Measurements from ENCODE around the gene NTSR2.

NTSR2 gene

DNA sequence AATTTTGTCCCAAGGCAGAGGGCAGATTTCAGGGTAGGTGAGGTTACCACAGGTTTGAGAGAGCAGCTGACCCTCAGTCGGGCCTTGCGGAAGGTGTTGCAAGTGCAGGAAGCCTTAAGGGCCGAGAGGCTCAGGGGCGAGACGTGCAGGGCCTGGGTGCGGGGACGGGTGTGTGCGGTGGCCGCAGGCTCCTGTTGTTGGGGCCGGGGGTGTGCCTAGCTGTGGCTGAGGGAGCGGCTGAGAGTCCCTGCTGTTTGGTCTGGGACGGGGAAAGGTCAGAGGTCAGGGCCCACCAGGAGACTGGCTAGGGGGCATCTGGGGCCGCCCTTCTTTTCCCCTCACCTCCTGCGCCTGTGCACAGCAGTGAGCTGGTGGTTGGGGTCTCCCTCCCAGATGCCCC is 52.5 kb downstream of the NTSR2 start:
- Histone ChIP-seq H3K9me3 (ENCODE audit: severe bottlenecking) (no peaks in the 10 kb centered on the region), H3K27ac (no peak overlapping the region), H3K4me3 (ENCODE audit: low read depth, low read length) (no peak overlapping the region), H3K36me3 (no peaks in the 10 kb centered on the region), H3K27me3 (ENCODE audit: insufficient read depth, low read depth, severe bottlenecking) (no peaks in the 10 kb centered on the region)
- no peak for DNase-seq
- TF ChIP-seq, protein P1, sequence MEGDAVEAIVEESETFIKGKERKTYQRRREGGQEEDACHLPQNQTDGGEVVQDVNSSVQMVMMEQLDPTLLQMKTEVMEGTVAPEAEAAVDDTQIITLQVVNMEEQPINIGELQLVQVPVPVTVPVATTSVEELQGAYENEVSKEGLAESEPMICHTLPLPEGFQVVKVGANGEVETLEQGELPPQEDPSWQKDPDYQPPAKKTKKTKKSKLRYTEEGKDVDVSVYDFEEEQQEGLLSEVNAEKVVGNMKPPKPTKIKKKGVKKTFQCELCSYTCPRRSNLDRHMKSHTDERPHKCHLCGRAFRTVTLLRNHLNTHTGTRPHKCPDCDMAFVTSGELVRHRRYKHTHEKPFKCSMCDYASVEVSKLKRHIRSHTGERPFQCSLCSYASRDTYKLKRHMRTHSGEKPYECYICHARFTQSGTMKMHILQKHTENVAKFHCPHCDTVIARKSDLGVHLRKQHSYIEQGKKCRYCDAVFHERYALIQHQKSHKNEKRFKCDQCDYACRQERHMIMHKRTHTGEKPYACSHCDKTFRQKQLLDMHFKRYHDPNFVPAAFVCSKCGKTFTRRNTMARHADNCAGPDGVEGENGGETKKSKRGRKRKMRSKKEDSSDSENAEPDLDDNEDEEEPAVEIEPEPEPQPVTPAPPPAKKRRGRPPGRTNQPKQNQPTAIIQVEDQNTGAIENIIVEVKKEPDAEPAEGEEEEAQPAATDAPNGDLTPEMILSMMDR (IDR thresholded peaks at IDR 0.05; ENCODE audit: low read depth, low read length): no peak

DNA sequence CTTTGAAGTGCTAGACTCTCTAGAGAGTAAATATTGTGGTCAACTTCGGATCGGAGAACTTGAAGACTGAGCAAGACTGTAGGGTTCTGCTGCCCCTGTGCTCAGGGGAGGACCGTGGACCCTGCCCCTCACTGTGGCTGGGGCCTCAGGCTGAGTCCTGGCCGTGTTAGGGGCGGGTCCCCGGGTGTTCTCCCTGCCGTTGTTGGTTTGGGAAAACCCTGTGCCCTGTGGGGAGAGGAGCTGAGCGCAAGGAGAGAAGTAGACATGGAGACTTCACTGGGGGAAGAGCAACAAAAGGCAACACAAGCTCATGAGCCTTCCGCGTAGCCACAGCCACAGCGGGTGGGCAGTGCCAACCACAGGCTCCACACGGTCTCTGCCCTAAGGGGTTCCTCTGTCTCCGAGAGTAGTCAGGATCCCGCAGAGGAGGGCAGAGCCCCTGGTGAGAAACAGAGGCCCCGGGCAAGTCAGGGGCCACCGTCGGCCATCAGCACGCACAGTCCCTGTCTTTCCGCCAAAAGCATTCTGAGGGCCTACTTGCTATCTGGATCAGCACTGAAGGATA is 53.1 kb downstream of the NTSR2 start:
- TF ChIP-seq, protein P1 (IDR thresholded peaks at IDR 0.05; ENCODE audit: low read depth, low read length): no peak
- H3K36me3 ChIP-seq: no peaks in the 10 kb centered on the region
- H3K27me3 ChIP-seq (ENCODE audit: insufficient read depth, low read depth, severe bottlenecking): no peaks in the 10 kb centered on the region
- no peaks in the 10 kb centered on the region for H3K9me3 ChIP-seq (ENCODE audit: severe bottlenecking)
- no peak for DNase-seq
- H3K4me3 ChIP-seq (ENCODE audit: low read depth, low read length): no peak overlapping the region
- no peak overlapping the region for H3K27ac ChIP-seq

DNA sequence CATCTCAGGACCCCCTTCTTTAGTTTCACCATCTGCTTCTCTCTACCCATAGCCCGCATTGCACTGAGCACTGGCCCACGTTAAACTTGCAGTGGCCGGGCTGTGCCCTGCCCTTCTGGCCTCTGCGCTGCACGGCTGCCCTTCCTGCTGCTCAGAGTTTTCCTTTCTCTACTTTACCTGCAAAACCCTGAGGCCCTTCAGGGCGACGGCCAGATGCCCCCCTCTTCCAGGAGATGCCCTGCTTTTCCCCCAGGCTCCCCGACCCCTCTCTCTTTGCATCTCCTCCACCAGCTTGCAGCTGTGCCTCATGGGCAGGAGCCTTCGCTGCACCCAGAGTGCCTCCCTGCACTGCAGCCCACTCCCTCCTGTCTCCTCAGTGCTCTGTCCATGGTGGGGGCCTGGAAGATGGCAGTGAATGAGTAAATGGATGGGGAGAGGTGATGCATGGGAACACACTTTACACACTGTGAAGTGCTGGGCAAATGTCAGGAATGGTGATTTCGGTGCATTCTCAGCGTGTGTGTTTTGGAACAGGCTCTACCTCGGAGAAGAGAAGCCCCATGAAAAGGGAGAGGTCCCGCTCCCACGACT is 53.8 kb downstream of the NTSR2 start:
- Histone ChIP-seq H3K4me3 (ENCODE audit: low read depth, low read length) (no peak overlapping the region), H3K27me3 (ENCODE audit: insufficient read depth, low read depth, severe bottlenecking) (no peaks in the 10 kb centered on the region), H3K27ac (no peak overlapping the region), H3K9me3 (ENCODE audit: severe bottlenecking) (no peaks in the 10 kb centered on the region), H3K36me3 (no peaks in the 10 kb centered on the region)
- TF ChIP-seq, protein P1 (IDR thresholded peaks at IDR 0.05; ENCODE audit: low read depth, low read length): no peak
- DNase-seq: no peak

DNA sequence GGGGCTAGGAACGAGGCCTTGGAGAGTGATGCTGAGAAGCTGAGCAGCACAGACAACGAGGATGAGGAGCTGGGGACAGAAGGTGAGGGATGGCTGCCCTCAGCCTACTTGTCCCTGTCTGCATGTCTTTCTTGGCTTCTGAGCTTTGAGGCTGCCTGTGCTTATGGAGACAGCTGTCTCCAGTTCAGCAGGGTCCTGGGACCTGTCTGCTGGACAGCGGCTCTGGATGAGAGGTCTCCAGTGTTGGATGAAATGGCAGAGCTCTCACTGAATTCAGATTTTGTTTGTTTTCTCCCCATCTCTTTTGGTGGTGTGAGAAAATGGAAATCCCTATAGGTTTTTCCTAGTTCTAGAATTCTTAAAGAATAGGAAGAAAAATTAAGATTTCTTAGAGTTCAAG is 54.8 kb downstream of the NTSR2 start:
- no peaks in the 10 kb centered on the region for H3K9me3 ChIP-seq (ENCODE audit: severe bottlenecking)
- H3K27me3 ChIP-seq (ENCODE audit: insufficient read depth, low read depth, severe bottlenecking): no peaks in the 10 kb centered on the region
- DNase-seq: no peak
- no peak overlapping the region for H3K27ac ChIP-seq
- H3K4me3 ChIP-seq (ENCODE audit: low read depth, low read length): no peak overlapping the region
- TF ChIP-seq, protein P1 (IDR thresholded peaks at IDR 0.05; ENCODE audit: low read depth, low read length): no peak
- H3K36me3 ChIP-seq: no peaks in the 10 kb centered on the region

DNA sequence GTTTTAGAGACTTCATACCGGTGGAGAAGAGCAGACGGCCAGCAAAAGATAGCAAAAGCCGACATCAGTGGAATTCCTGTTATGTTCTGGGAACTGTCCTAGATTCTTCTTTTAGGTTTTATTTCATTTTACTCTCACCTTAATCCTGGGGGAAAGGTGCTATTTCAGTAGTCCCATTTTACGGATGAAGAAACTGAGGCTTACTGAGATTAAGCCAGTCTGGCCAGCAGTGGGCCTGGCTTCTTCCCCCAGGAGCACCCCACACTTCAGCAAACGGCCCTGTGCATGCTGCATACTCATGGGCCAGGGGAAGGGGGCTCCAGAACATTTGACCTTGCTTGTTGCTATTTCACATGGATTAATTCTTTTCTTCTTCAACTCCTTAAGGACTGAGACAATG is 56.7 kb downstream of the NTSR2 start:
- H3K27ac ChIP-seq: no peak overlapping the region
- no peaks in the 10 kb centered on the region for H3K36me3 ChIP-seq
- TF ChIP-seq, protein P1 (IDR thresholded peaks at IDR 0.05; ENCODE audit: low read depth, low read length): no peak
- no peaks in the 10 kb centered on the region for H3K9me3 ChIP-seq (ENCODE audit: severe bottlenecking)
- H3K27me3 ChIP-seq (ENCODE audit: insufficient read depth, low read depth, severe bottlenecking): no peaks in the 10 kb centered on the region
- no peak overlapping the region for H3K4me3 ChIP-seq (ENCODE audit: low read depth, low read length)
- DNase-seq: no peak
